GM12878 (cell line): ENCODE measurements around the gene PRKCQ. TPM values are rescaled to one million over a fixed set of nuclear protein-coding genes. Genes with fewer than 3 reads are reported as not detected.

Source experiments
- ATAC-seq: fragments of 200-7000 bp; cut with Tn5 transposase; 3 replicates; pipeline ENCODE4 v1.9.1; 2020; ENCODE audit warnings: mild to moderate bottlenecking, moderate library complexity
- BruUV-seq: library from RNA; stranded (reverse); fragments of 400-500 nt; replicated peaks from 2 replicates; lab custom pipeline; 2021; lab: Mats Ljungman, UMichigan
- CTCF ChIA-PET: fragments of 300-600 bp; sonication (Branson Sonifier 250); formaldehyde crosslinking; extraction: SDS; loops from one replicate; lab custom pipeline; 2021; ENCODE audit warnings: inconsistent platforms; lab: Yijun Ruan, JAX
- POLR2A ChIA-PET: fragments of 350-600 bp; formaldehyde crosslinking; extraction: SDS; loops from one replicate; lab custom pipeline; 2021; ENCODE audit warnings: inconsistent platforms; lab: Charles Lee
- RAD21 ChIA-PET: fragments of 300-600 bp; sonication (Branson Sonifier 250); formaldehyde crosslinking; loops from one replicate; lab custom pipeline; 2023; ENCODE audit warnings: antibody characterized with exemption; ENCODE audit not compliant: unreplicated experiment; lab: Charles Lee
- SMC1A ChIA-PET: fragments of 300-600 bp; sonication (Branson Sonifier 250); formaldehyde crosslinking; loops from one replicate; lab custom pipeline; 2023; ENCODE audit not compliant: unreplicated experiment, uncharacterized antibody; lab: Charles Lee
- DNase-seq: peaks from one replicate; pipeline ENCODE4 v3.0.0-alpha.2; 2011; ENCODE audit warnings: low read depth, low spot score
- FAIRE-seq: peaks from 3 replicates; lab custom pipeline; 2011; peaks lifted over from hg19 to GRCh38; lab: Jason Lieb, UNC
- H2AFZ ChIP-seq: 2 replicates; pipeline ENCODE4 v1.6.0; 2011; ENCODE audit warnings: low read depth, low read length, control low read depth; ENCODE audit not compliant: control insufficient read depth
- H3K27ac ChIP-seq: 2 replicates; pipeline ENCODE4 v1.5.1; 2011; ENCODE audit warnings: control low read depth; ENCODE audit not compliant: control insufficient read depth, insufficient read depth
- H3K27me3 ChIP-seq, 2 experiments: replicated peaks in 1 of 2; 2 replicates each; pipeline versions ENCODE4 v1.6.0 to v1.6.1; 2011; ENCODE audit warnings: low read length in 1 of 2; ENCODE audit not compliant: control insufficient read depth in 2 of 2, insufficient read depth in 2 of 2
- H3K36me3 ChIP-seq, 2 experiments: 2 replicates each; pipeline ENCODE4 v1.5.1; 2011; ENCODE audit warnings: low read length in 1 of 2; ENCODE audit not compliant: control insufficient read depth in 2 of 2, insufficient read depth in 2 of 2
- H3K4me1 ChIP-seq: 2 replicates; pipeline ENCODE4 v1.6.1; 2011; ENCODE audit warnings: mild to moderate bottlenecking, low read length, moderate library complexity, mixed read lengths; ENCODE audit not compliant: control insufficient read depth, insufficient read depth
- H3K4me2 ChIP-seq: 2 replicates; pipeline ENCODE4 v1.6.0; 2011; ENCODE audit warnings: control low read depth; ENCODE audit not compliant: control insufficient read depth, insufficient read depth
- H3K4me3 ChIP-seq: fragments of 200-600 bp; sonication (generic); 2 replicates; pipeline ENCODE4 v1.5.1; 2016
- H3K79me2 ChIP-seq: 2 replicates; pipeline ENCODE4 v1.6.0; 2011; ENCODE audit warnings: low read length; ENCODE audit not compliant: control insufficient read depth, insufficient read depth
- H3K9ac ChIP-seq: 2 replicates; pipeline ENCODE4 v1.8.0; 2011; ENCODE audit warnings: low read length, control low read depth, mixed read lengths; ENCODE audit not compliant: control insufficient read depth, insufficient read depth
- H3K9me3 ChIP-seq: replicated peaks from 3 replicates; pipeline ENCODE4 v1.5.1; 2011; ENCODE audit warnings: mild to moderate bottlenecking, low read length; ENCODE audit not compliant: control insufficient read depth, insufficient read depth
- H4K20me1 ChIP-seq: 2 replicates; pipeline ENCODE4 v1.6.0; 2011; ENCODE audit not compliant: control insufficient read depth, insufficient read depth
- BACH1 ChIP-seq: fragments of 450-650 bp; IDR thresholded peaks from 2 replicates; pipeline ENCODE4 v1.6.1; 2017; ENCODE audit warnings: mild to moderate bottlenecking, borderline replicate concordance
- BMI1 ChIP-seq: fragments of 450-650 bp; IDR thresholded peaks from 2 replicates; pipeline ENCODE4 v1.6.1; 2016; ENCODE audit warnings: mild to moderate bottlenecking, moderate library complexity, borderline replicate concordance
- CBX3 ChIP-seq: fragments of 200-600 bp; sonication (generic); IDR thresholded peaks from 2 replicates; pipeline ENCODE4 v1.6.1; 2016; ENCODE audit warnings: low read depth, borderline replicate concordance
- CHD2 ChIP-seq: IDR thresholded peaks from 2 replicates; pipeline ENCODE4 v1.6.1; 2011; ENCODE audit warnings: low read depth, low read length, improper control_type of control experiment, borderline replicate concordance
- FOS ChIP-seq: IDR thresholded peaks from 3 replicates; pipeline ENCODE4 v1.6.1; 2011; ENCODE audit warnings: borderline replicate concordance; ENCODE audit not compliant: insufficient read length; ENCODE audit errors: extremely low read depth
- HDGF ChIP-seq: fragments of 450-650 bp; IDR thresholded peaks from 2 replicates; pipeline ENCODE4 v1.6.1; 2016; ENCODE audit warnings: antibody characterized with exemption
- KAT2A ChIP-seq: conservative IDR thresholded peaks from 2 replicates; pipeline ENCODE4 v1.6.1; 2011; ENCODE audit warnings: low read depth, low read length; ENCODE audit not compliant: control insufficient read depth
- PML ChIP-seq: IDR thresholded peaks from 2 replicates; pipeline ENCODE4 v1.6.1; 2012; ENCODE audit warnings: low read length, inconsistent platforms
- RAD21 ChIP-seq: IDR thresholded peaks from 2 replicates; pipeline ENCODE4 v1.6.1; 2011; ENCODE audit warnings: mild to moderate bottlenecking, low read depth, low read length, moderate library complexity; ENCODE audit not compliant: insufficient read depth
- RAD51 ChIP-seq: fragments of 450-650 bp; IDR thresholded peaks from 2 replicates; pipeline ENCODE4 v1.6.1; 2016; ENCODE audit warnings: moderate library complexity, mild to moderate bottlenecking, inconsistent platforms
- RELB ChIP-seq: fragments of 450-650 bp; IDR thresholded peaks from 2 replicates; pipeline ENCODE4 v1.6.1; 2017; ENCODE audit warnings: low read depth, mild to moderate bottlenecking, moderate library complexity
- ZNF274 ChIP-seq: IDR thresholded peaks from one replicate; pipeline ENCODE4 v1.8.0; 2011; ENCODE audit not compliant: insufficient read length, insufficient read depth
- ZZZ3 ChIP-seq: IDR thresholded peaks from 2 replicates; pipeline ENCODE4 v1.6.1; 2011; ENCODE audit warnings: low read depth; ENCODE audit not compliant: control insufficient read depth, insufficient read length
- WGBS: methylation state at CpG from one replicate; pipeline ENCODE4 v1.1.6; 2016; ENCODE audit warnings: low lambda C conversion rate; ENCODE audit not compliant: insufficient replicate concordance, insufficient coverage; ENCODE audit errors: missing lambda C conversion rate; 5-methylcytosine and 5-hydroxymethylcytosine counted together
- in situ Hi-C: fragments of 300-500 bp; cut with MboI; formaldehyde crosslinking; loops from 9 replicates; pipeline ENCODE4 v1.14.3; 2018; ENCODE audit warnings: mixed read lengths
- intact Hi-C: fragments of 100-400 bp; cut with micrococcal nuclease; formaldehyde crosslinking; loops from one replicate; pipeline ENCODE4 v1.14.2; 2022; ENCODE audit not compliant: unreplicated experiment
- polyA plus RNA-seq, 11 experiments: library from polyadenylated mRNA; depleted of rRNA in 4 of 11; unstranded in 6 of 11; stranded (reverse) in 5 of 11; fragments of >200 nt; fragmentation: Nextera tagmentation in 4 of 11; fragmentation: Illumina TruSeq in 1 of 11; extraction: Ambion mirVana in 4 of 11; extraction: Trizol in 1 of 11; gene quantifications; 1 replicate in 1 of 11; 2 replicates in 10 of 11; pipeline versions ENCODE4 v1.2.1 to v1.2.3, GENCODE V29; 2011 to 2016; ENCODE audit warnings: inconsistent platforms in 2 of 11, missing spikeins in 2 of 11, low read depth in 1 of 11
- total RNA-seq, 4 experiments: library from RNA; depleted of rRNA in 3 of 4; stranded (reverse); fragments of >200 nt in 3 of 4; fragmentation: Illumina TruSeq in 1 of 4; extraction: Trizol in 1 of 4; gene quantifications; 2 replicates each; pipeline versions ENCODE4 v1.2.1 to v1.2.3, GENCODE V29; 2013 to 2021
- TF ChIP-seq, protein P1 (sequence below): fragments of 450-650 bp; IDR thresholded peaks from 2 replicates; pipeline ENCODE4 v1.6.1; 2017; ENCODE audit warnings: mild to moderate bottlenecking, moderate library complexity
- TF ChIP-seq, protein P2 (sequence below): fragments of 450-650 bp; IDR thresholded peaks from 2 replicates; pipeline ENCODE4 v1.6.1; 2016; ENCODE audit warnings: mild to moderate bottlenecking

Gene PRKCQ
- total and polyA plus RNA-seq, 10 of the 15 experiments (the other 5 are each of a cell fraction or from before 2014, with no cell fraction given), result 0.26 to 8.9 (median 0.98) TPM

DNA sequence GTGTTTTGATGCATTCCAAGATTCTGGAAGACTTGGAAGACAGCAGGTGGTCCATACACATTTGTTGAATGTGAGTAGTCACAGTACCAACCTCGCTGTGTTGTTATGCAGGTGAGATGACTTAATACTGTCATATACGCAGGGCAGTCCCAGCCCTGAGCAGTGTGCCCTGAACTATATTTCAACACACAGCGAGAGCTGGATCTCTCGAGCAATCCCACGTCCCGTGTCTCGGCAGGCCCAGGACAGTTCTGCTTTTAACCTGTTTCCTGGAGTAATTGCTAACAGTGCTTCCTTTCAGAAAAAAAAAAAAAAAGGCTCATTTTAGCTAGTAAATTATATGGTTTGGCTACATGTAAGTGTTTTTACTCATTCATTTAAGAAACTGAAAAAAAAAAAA is 179.7 kb downstream of the PRKCQ start (continued):
- no peak for TF ChIP-seq RELB
- TF ChIP-seq BACH1, result no peak
- TF ChIP-seq KAT2A, result no peak
- no peak for TF ChIP-seq CBX3
- no peak for TF ChIP-seq ZNF274
- TF ChIP-seq FOS, result no peak
- TF ChIP-seq CHD2, result no peak

- no peak for FAIRE-seq
- CTCF ChIA-PET, result interaction anchor here (1.1 to 8.5 kb wide), 16 partner anchors 11 to 425 kb away, joined by 3 to 217 read pairs (median 16); partner anchors contain the start of gene PFKFB3
- Histone ChIP-seq H3K4me3 (no peak overlapping the region), H3K27ac (no peak overlapping the region), H3K9ac (no peak overlapping the region), H3K4me2 (no peak overlapping the region), H2AFZ (no peak overlapping the region), H3K79me2 (no peaks in the 10 kb centered on the region), H4K20me1 (no peaks in the 10 kb centered on the region), H3K9me3 (no peaks in the 10 kb centered on the region; the same call in 2 of the 3 replicates), H3K36me3 (no peaks in the 10 kb centered on the region), H3K27me3 (peaks cover 0 to 5% of the 10 kb centered on the region in 2 experiments; a peak in 3 of 4 replicates), H3K4me1 (no peaks in the 10 kb centered on the region)
- DNase-seq, result no peak
- POLR2A ChIA-PET, result interaction anchor here (0.6 to 4.0 kb wide), 5 partner anchors 12 to 198 kb away, joined by 4 to 35 read pairs (median 4); partner anchors contain the start of gene PFKFB3
- RAD21 ChIA-PET, result interaction anchor here (0.6 to 5.0 kb wide), 19 partner anchors 11 to 403 kb away, joined by 3 to 173 read pairs (median 5); partner anchors contain the start of gene PFKFB3
- 29% methylated on average over 8 of the region's 8 CpGs for WGBS
- SMC1A ChIA-PET, result interaction anchor here (0.8 to 10.6 kb wide), 20 partner anchors 8 to 332 kb away, joined by 3 to 138 read pairs (median 13); partner anchors contain the start of gene PFKFB3
- in situ Hi-C loops, result loop anchor here (5.0 to 10.0 kb wide), 3 partner anchors 198 to 385 kb away; partner anchors contain the start of gene PFKFB3
- BruUV-seq, result no TSS peak
- ATAC-seq, result no peak
- intact Hi-C loops, result loop anchor here (2.0 kb wide), 2 partner anchors 99 to 385 kb away; no protein-coding TSS in a partner anchor
- TF ChIP-seq BMI1 (no peak), CHD2 (no peak), RAD51 (no peak), ZZZ3 (no peak), RAD21 (no peak), HDGF (no peak), PML (no peak)
- TF ChIP-seq, protein P1, sequence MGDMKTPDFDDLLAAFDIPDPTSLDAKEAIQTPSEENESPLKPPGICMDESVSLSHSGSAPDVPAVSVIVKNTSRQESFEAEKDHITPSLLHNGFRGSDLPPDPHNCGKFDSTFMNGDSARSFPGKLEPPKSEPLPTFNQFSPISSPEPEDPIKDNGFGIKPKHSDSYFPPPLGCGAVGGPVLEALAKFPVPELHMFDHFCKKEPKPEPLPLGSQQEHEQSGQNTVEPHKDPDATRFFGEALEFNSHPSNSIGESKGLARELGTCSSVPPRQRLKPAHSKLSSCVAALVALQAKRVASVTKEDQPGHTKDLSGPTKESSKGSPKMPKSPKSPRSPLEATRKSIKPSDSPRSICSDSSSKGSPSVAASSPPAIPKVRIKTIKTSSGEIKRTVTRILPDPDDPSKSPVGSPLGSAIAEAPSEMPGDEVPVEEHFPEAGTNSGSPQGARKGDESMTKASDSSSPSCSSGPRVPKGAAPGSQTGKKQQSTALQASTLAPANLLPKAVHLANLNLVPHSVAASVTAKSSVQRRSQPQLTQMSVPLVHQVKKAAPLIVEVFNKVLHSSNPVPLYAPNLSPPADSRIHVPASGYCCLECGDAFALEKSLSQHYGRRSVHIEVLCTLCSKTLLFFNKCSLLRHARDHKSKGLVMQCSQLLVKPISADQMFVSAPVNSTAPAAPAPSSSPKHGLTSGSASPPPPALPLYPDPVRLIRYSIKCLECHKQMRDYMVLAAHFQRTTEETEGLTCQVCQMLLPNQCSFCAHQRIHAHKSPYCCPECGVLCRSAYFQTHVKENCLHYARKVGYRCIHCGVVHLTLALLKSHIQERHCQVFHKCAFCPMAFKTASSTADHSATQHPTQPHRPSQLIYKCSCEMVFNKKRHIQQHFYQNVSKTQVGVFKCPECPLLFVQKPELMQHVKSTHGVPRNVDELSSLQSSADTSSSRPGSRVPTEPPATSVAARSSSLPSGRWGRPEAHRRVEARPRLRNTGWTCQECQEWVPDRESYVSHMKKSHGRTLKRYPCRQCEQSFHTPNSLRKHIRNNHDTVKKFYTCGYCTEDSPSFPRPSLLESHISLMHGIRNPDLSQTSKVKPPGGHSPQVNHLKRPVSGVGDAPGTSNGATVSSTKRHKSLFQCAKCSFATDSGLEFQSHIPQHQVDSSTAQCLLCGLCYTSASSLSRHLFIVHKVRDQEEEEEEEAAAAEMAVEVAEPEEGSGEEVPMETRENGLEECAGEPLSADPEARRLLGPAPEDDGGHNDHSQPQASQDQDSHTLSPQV, result no peak
- TF ChIP-seq, protein P2, sequence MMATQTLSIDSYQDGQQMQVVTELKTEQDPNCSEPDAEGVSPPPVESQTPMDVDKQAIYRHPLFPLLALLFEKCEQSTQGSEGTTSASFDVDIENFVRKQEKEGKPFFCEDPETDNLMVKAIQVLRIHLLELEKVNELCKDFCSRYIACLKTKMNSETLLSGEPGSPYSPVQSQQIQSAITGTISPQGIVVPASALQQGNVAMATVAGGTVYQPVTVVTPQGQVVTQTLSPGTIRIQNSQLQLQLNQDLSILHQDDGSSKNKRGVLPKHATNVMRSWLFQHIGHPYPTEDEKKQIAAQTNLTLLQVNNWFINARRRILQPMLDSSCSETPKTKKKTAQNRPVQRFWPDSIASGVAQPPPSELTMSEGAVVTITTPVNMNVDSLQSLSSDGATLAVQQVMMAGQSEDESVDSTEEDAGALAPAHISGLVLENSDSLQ, result no peak
These were observed 180.2 kb downstream of the PRKCQ start for GRCh38 chr10:6399879-6400278.
